H1 (cell line): ENCODE measurements around the gene RABL3. TPM values are rescaled to one million over a fixed set of nuclear protein-coding genes. Genes with fewer than 3 reads are reported as not detected.

Experiments used
- CTCF ChIA-PET: fragments of 300-600 bp; sonication (Branson Sonifier 250); formaldehyde crosslinking; loops from one replicate; lab custom pipeline; 2021; ENCODE audit not compliant: partially characterized antibody; lab: Charles Lee
- POLR2A ChIA-PET: fragments of 300-600 bp; sonication (Branson Sonifier 250); formaldehyde crosslinking; loops from one replicate; lab custom pipeline; 2021; ENCODE audit warnings: inconsistent platforms; ENCODE audit not compliant: partially characterized antibody; lab: Charles Lee
- DNase-seq, 2 experiments: peaks; one replicate each; pipeline versions ENCODE4 v3.0.0 to v3.0.0-alpha.2; 2010 to 2022; ENCODE audit warnings: low spot score in 2 of 2, low read depth in 1 of 2, mixed read lengths in 1 of 2
- FAIRE-seq: peaks from 2 replicates; lab custom pipeline; 2011; peaks lifted over from hg19 to GRCh38; lab: Jason Lieb, UNC
- H2AFZ ChIP-seq: 2 replicates; pipeline ENCODE4 v1.8.1; 2012; ENCODE audit warnings: low read length, inconsistent platforms
- H2AK5ac ChIP-seq: 2 replicates; pipeline ENCODE4 v1.6.1; 2013; ENCODE audit warnings: low read depth, low read length
- H2BK120ac ChIP-seq: replicated peaks from 2 replicates; pipeline ENCODE3; 2013; ENCODE audit warnings: low read depth, low read length, inconsistent platforms
- H2BK12ac ChIP-seq: 2 replicates; pipeline ENCODE4 v1.6.1; 2013; ENCODE audit warnings: low read depth, low read length
- H2BK15ac ChIP-seq: 2 replicates; pipeline ENCODE4 v1.6.1; 2013; ENCODE audit warnings: low read length
- H2BK20ac ChIP-seq: 2 replicates; pipeline ENCODE4 v1.6.1; 2013; ENCODE audit warnings: low read length
- H2BK5ac ChIP-seq: 2 replicates; pipeline ENCODE4 v1.6.1; 2013; ENCODE audit warnings: low read depth, low read length
- H3K14ac ChIP-seq: 2 replicates; pipeline ENCODE4 v1.6.1; 2013; ENCODE audit warnings: inconsistent platforms; ENCODE audit not compliant: insufficient read length
- H3K18ac ChIP-seq: 2 replicates; pipeline ENCODE4 v1.6.1; 2013; ENCODE audit warnings: low read length; ENCODE audit errors: extremely low read depth
- H3K23ac ChIP-seq: 2 replicates; pipeline ENCODE4 v1.6.1; 2013; ENCODE audit warnings: inconsistent platforms; ENCODE audit not compliant: insufficient read length
- H3K23me2 ChIP-seq: 2 replicates; pipeline ENCODE4 v1.6.1; 2013; ENCODE audit warnings: low read depth, low read length
- H3K27ac ChIP-seq: 2 replicates; pipeline ENCODE4 v1.6.1; 2011; ENCODE audit warnings: low read depth, low read length, inconsistent platforms
- H3K27me3 ChIP-seq, 4 experiments: replicated peaks in 1 of 4; 1 replicate in 1 of 4; 2 replicates in 3 of 4; pipeline versions ENCODE4 v1.6.1 to v1.8.1; 2011 to 2013; ENCODE audit warnings: low read length in 3 of 4, mild to moderate bottlenecking in 3 of 4, inconsistent platforms in 2 of 4, mixed read lengths in 2 of 4, moderate library complexity in 1 of 4; ENCODE audit not compliant: control insufficient read depth in 3 of 4, insufficient read depth in 3 of 4; ENCODE audit errors: extremely low read depth in 1 of 4
- H3K36me3 ChIP-seq, 4 experiments: 2 replicates each; pipeline versions ENCODE4 v1.6.1 to v1.8.1; 2011 to 2013; ENCODE audit warnings: mild to moderate bottlenecking in 4 of 4, low read length in 3 of 4, moderate library complexity in 2 of 4, control low read depth in 1 of 4, inconsistent platforms in 1 of 4; ENCODE audit not compliant: insufficient read depth in 4 of 4, control insufficient read depth in 2 of 4
- H3K4ac ChIP-seq: replicated peaks from 2 replicates; pipeline ENCODE3; 2013; ENCODE audit warnings: low read length, low read depth, mixed read lengths, inconsistent platforms; ENCODE audit not compliant: insufficient read length
- H3K4me1 ChIP-seq, 4 experiments: replicated peaks in 1 of 4; 1 replicate in 1 of 4; 2 replicates in 3 of 4; pipeline versions ENCODE4 v1.6.1 to v1.8.1; 2011 to 2013; ENCODE audit warnings: low read length in 3 of 4, inconsistent platforms in 2 of 4, mixed read lengths in 1 of 4; ENCODE audit not compliant: insufficient read depth in 4 of 4, control insufficient read depth in 3 of 4
- H3K4me2 ChIP-seq, 2 experiments: 2 replicates each; pipeline versions ENCODE4 v1.6.1 to v1.8.1; 2011 to 2013; ENCODE audit warnings: low read depth in 2 of 2, low read length in 2 of 2, control low read depth in 1 of 2, inconsistent platforms in 1 of 2, mild to moderate bottlenecking in 1 of 2; ENCODE audit not compliant: insufficient read depth in 1 of 2
- H3K4me3 ChIP-seq, 4 experiments: fragments of 200-600, 300-600 bp in 1 of 4; sonication (generic), shearing (Covaris generic), sonication (Bioruptor Twin) in 1 of 4; 2 replicates each; pipeline versions ENCODE4 v1.5.1 to v1.8.1; 2011 to 2016; ENCODE audit warnings: low read length in 4 of 4, low read depth in 3 of 4, control low read depth in 2 of 4, inconsistent platforms in 2 of 4, mild to moderate bottlenecking in 2 of 4, mixed read lengths in 1 of 4, moderate library complexity in 1 of 4; ENCODE audit not compliant: insufficient read depth in 2 of 4; ENCODE audit errors: extremely low read depth in 1 of 4
- H3K56ac ChIP-seq: replicated peaks from 2 replicates; pipeline ENCODE3; 2013; ENCODE audit warnings: low read depth, mild to moderate bottlenecking, mixed read lengths, low read length, inconsistent platforms; ENCODE audit not compliant: insufficient read length
- H3K79me1 ChIP-seq: 2 replicates; pipeline ENCODE4 v1.6.1; 2013; ENCODE audit warnings: low read depth, low read length, control low read depth
- H3K79me2 ChIP-seq, 2 experiments: 2 replicates each; pipeline versions ENCODE4 v1.6.1 to v1.8.1; 2012 to 2013; ENCODE audit warnings: low read length in 2 of 2, mild to moderate bottlenecking in 2 of 2, inconsistent platforms in 1 of 2; ENCODE audit not compliant: insufficient read depth in 2 of 2, control insufficient read depth in 1 of 2
- H3K9ac ChIP-seq, 4 experiments: replicated peaks in 1 of 4; 1 replicate in 1 of 4; 2 replicates in 3 of 4; pipeline versions ENCODE4 v1.6.1 to v1.8.1; 2011 to 2013; ENCODE audit warnings: low read depth in 3 of 4, low read length in 3 of 4, control low read depth in 2 of 4, mild to moderate bottlenecking in 2 of 4, moderate library complexity in 2 of 4, inconsistent platforms in 1 of 4; ENCODE audit errors: extremely low read depth in 1 of 4
- H3K9me3 ChIP-seq, 2 experiments: 2 replicates each; pipeline versions ENCODE4 v1.6.1 to v1.8.1; 2012 to 2013; ENCODE audit warnings: mild to moderate bottlenecking in 2 of 2, moderate library complexity in 2 of 2, control low read depth in 1 of 2, inconsistent platforms in 1 of 2, low read depth in 1 of 2, low read length in 1 of 2, mixed read lengths in 1 of 2; ENCODE audit not compliant: insufficient read depth in 2 of 2
- H4K20me1 ChIP-seq, 2 experiments: replicated peaks in 1 of 2; 2 replicates each; pipeline versions ENCODE3 to v1.8.1; 2011 to 2013; ENCODE audit warnings: inconsistent platforms in 2 of 2, low read length in 2 of 2, mild to moderate bottlenecking in 1 of 2; ENCODE audit not compliant: insufficient read depth in 2 of 2, control insufficient read depth in 1 of 2
- H4K5ac ChIP-seq: 2 replicates; pipeline ENCODE4 v1.6.1; 2013; ENCODE audit warnings: low read length, low read depth, mixed read lengths, inconsistent platforms; ENCODE audit not compliant: insufficient read length
- H4K8ac ChIP-seq: 2 replicates; pipeline ENCODE4 v1.8.0; 2013; ENCODE audit warnings: mild to moderate bottlenecking, moderate library complexity, low read length, inconsistent platforms; ENCODE audit not compliant: insufficient read depth; ENCODE audit errors: extremely low read depth
- H4K91ac ChIP-seq: replicated peaks from 2 replicates; pipeline ENCODE3; 2013; ENCODE audit warnings: low read length, mixed read lengths, inconsistent platforms; ENCODE audit not compliant: insufficient read length
- MAX ChIP-seq: IDR thresholded peaks from 2 replicates; pipeline ENCODE4 v1.6.1; 2012; ENCODE audit warnings: inconsistent platforms
- RAD21 ChIP-seq, 2 experiments: IDR thresholded peaks in 1 of 2; conservative IDR thresholded peaks in 1 of 2; 2 replicates each; pipeline ENCODE4 v1.6.1; 2011; ENCODE audit warnings: low read depth in 2 of 2, low read length in 2 of 2, improper control_type of control experiment in 1 of 2, inconsistent platforms in 1 of 2, mild to moderate bottlenecking in 1 of 2, moderate library complexity in 1 of 2
- RFX5 ChIP-seq: IDR thresholded peaks from 2 replicates; pipeline ENCODE4 v1.6.1; 2011; ENCODE audit warnings: low read depth, low read length, improper control_type of control experiment, borderline replicate concordance
- SRF ChIP-seq: IDR thresholded peaks from 2 replicates; pipeline ENCODE4 v1.6.1; 2011; ENCODE audit warnings: mild to moderate bottlenecking, low read depth, low read length, moderate library complexity
- TBP ChIP-seq: IDR thresholded peaks from 2 replicates; pipeline ENCODE4 v1.6.1; 2011; ENCODE audit warnings: low read depth, low read length, improper control_type of control experiment
- WGBS, 2 experiments: shearing (Covaris generic) in 1 of 2; methylation state at CpG; one replicate each; pipeline versions ENCODE4 v1.1.6 to v1.1.7; 2013 to 2015; ENCODE audit warnings: low lambda C conversion rate in 2 of 2, mixed read lengths in 2 of 2, inconsistent platforms in 1 of 2, low coverage in 1 of 2, missing lambda C conversion rate in 1 of 2; ENCODE audit not compliant: insufficient replicate concordance in 2 of 2, insufficient coverage in 1 of 2, insufficient read length in 1 of 2; ENCODE audit errors: extremely low coverage in 1 of 2, missing lambda C conversion rate in 1 of 2; 5-methylcytosine and 5-hydroxymethylcytosine counted together
- polyA plus RNA-seq, 7 experiments: library from polyadenylated mRNA; depleted of rRNA in 3 of 7; stranded (reverse) in 5 of 7; unstranded in 2 of 7; fragments of >200 nt in 5 of 7; fragments of 200-250 nt in 2 of 7; gene quantifications; 1 replicate in 5 of 7; 2 replicates in 1 of 7; 4 replicates in 1 of 7; pipeline versions ENCODE4 v1.2.1 to v1.2.3, GENCODE V29; 2011 to 2013; ENCODE audit warnings: missing spikeins in 2 of 7, mixed read lengths in 2 of 7
- total RNA-seq: library from RNA; stranded (reverse); fragmentation: NEBNext Ultra II Directional; extraction: Animal tissue kit (Norgen Biotek cat#: 25700); gene quantifications from 2 replicates; pipeline ENCODE4 v1.2.1, GENCODE V29; 2021

The RABL3 gene
- total and polyA plus RNA-seq, 2 of the 8 experiments (the other 6 are each of a cell fraction or from before 2014, with no cell fraction given), result 4.4 to 19.2 TPM

- Histone ChIP-seq H2BK12ac (no peak overlapping the region), H2BK20ac (peak overlapping the region; percentile 84; the same call in 1 of the 2 replicates), H3K9me3 (no peaks in the 10 kb centered on the region), H3K4ac (no peak overlapping the region), H3K4me3 (no peak overlapping the region), H3K4me1 (peaks cover 2 to 29% (median 3%) of the 10 kb centered on the region in 4 experiments; a peak in 6 of 7 replicates), H2BK5ac (no peak overlapping the region; the same call in 1 of the 2 replicates), H3K23me2 (no peaks in the 10 kb centered on the region), H3K27ac (peak overlapping the region; percentile 74; the same call in 1 of the 2 replicates)
- FAIRE-seq, result no peak
- 67% methylated on average over 3 of the region's 3 CpGs; no CpG with 5 or more reads in 1 of the 2 experiments for WGBS, 2 experiments
- POLR2A ChIA-PET, result interaction anchor here (0.7 to 1.5 kb wide), 4 partner anchors 64 to 240 kb away, joined by 3 to 4 read pairs (median 3); partner anchors contain the start of genes GTF2E1 and RABL3
- no peak for TF ChIP-seq MAX
- no peak for TF ChIP-seq RAD21 (IDR thresholded peaks at IDR 0.05 in 1 of 2, conservative IDR thresholded peaks at IDR 0.05 in 1 of 2; ENCODE audit: low read depth in 2 of 2, low read length in 2 of 2)
- TF ChIP-seq TBP, result no peak
- no peak for TF ChIP-seq SRF
- no peak for TF ChIP-seq RFX5
- TF ChIP-seq, all 59 proteins: peak for 0
- H4K8ac ChIP-seq, result no peak overlapping the region
- H3K4me2 ChIP-seq, result no peak overlapping the region
- no peaks in the 10 kb centered on the region for H3K79me1 ChIP-seq
- no peak overlapping the region for H3K23ac ChIP-seq
- H3K56ac ChIP-seq, result no peak overlapping the region
- no peak overlapping the region for H2AFZ ChIP-seq
- H2BK15ac ChIP-seq, result no peak overlapping the region
- no peaks in the 10 kb centered on the region for H3K27me3 ChIP-seq
- CTCF ChIA-PET, result interaction anchor here (1.1 kb wide), 1 partner anchor 23 kb away, joined by 4 read pairs; no protein-coding TSS in a partner anchor
- H3K14ac ChIP-seq, result no peak overlapping the region
- H3K79me2 ChIP-seq, result no peaks in the 10 kb centered on the region
- H4K91ac ChIP-seq, result peak overlapping the region; percentile 45
- H2BK120ac ChIP-seq, result peak overlapping the region; percentile 17
- H4K20me1 ChIP-seq, result no peaks in the 10 kb centered on the region
- H4K5ac ChIP-seq, result no peak overlapping the region
- no peaks in the 10 kb centered on the region; a peak in 1 of 8 replicates for H3K36me3 ChIP-seq
- H3K18ac ChIP-seq, result no peak overlapping the region
- DNase-seq, result no peak
- no peak overlapping the region for H2AK5ac ChIP-seq
- no peak overlapping the region for H3K9ac ChIP-seq
These were observed 63.3 kb downstream of the RABL3 start for GRCh38 chr3:120678984-120679383.
